Esophagus muscularis mucosa (tissue), 4 donors: Measurements from ENCODE around the gene IFT57. TPM values are rescaled to one million over a fixed set of nuclear protein-coding genes. Genes with fewer than 3 reads are reported as not detected.

Experiments
- DNase-seq: peaks from one replicate; pipeline ENCODE4 v3.0.0-alpha.2; 2017; ENCODE audit errors: extremely low spot score
- H3K27ac ChIP-seq, 4 donors: fragments of 200-600 bp; sonication (generic); replicated peaks in 1 of 4; 1 replicate in 3 of 4; 2 replicates in 1 of 4; pipeline ENCODE4 v1.5.1; 2016 to 2019; ENCODE audit warnings: mild to moderate bottlenecking in 1 of 4
- H3K27me3 ChIP-seq, 4 donors: fragments of 200-600 bp; sonication (generic); one replicate each; pipeline versions ENCODE4 v1.5.1 to v1.6.0; 2016 to 2019
- H3K36me3 ChIP-seq, 4 donors: fragments of 200-600 bp; sonication (generic); one replicate each; pipeline ENCODE4 v1.5.1; 2016 to 2019
- H3K4me1 ChIP-seq, 4 donors: fragments of 200-600 bp; sonication (generic); one replicate each; pipeline ENCODE4 v1.5.1; 2016 to 2019
- H3K4me3 ChIP-seq, 4 donors: fragments of 200-600 bp; sonication (generic); 1 replicate in 2 of 4; 2 replicates in 2 of 4; pipeline ENCODE4 v1.5.1; 2016 to 2019; ENCODE audit warnings: mild to moderate bottlenecking in 4 of 4, moderate library complexity in 1 of 4
- H3K9me3 ChIP-seq, 4 donors: fragments of 200-600 bp; sonication (generic); 1 replicate in 3 of 4; 2 replicates in 1 of 4; pipeline ENCODE4 v1.5.1; 2016 to 2019
- EP300 ChIP-seq: sonication (generic); formaldehyde crosslinking; IDR thresholded peaks from one replicate; pipeline ENCODE4 v1.6.1; 2017; ENCODE audit warnings: antibody characterized with exemption
- POLR2A ChIP-seq: fragments of 450-650 bp; IDR thresholded peaks from one replicate; pipeline ENCODE4 v1.6.1; 2017; ENCODE audit warnings: antibody characterized with exemption, moderate library complexity, mild to moderate bottlenecking, low read depth
- POLR2AphosphoS5 ChIP-seq, 2 donors: sonication (generic); formaldehyde crosslinking; IDR thresholded peaks; one replicate each; pipeline ENCODE4 v1.6.1; 2017; ENCODE audit warnings: antibody characterized with exemption in 2 of 2
- WGBS: methylation state at CpG from one replicate; pipeline ENCODE4 v1.1.5; 2018; 5-methylcytosine and 5-hydroxymethylcytosine counted together
- intact Hi-C: fragments of 100-400 bp; cut with DNase I; formaldehyde crosslinking; loops from one replicate; pipeline ENCODE4 v1.15.1; 2023
- total RNA-seq, 4 donors: library from RNA; depleted of rRNA; stranded (reverse); fragments of >200 nt; gene quantifications; one replicate each; pipeline versions ENCODE4 v1.1.0 to v1.2.1, GENCODE V29; 2016
- TF ChIP-seq, protein P1 (sequence below), 3 experiments: fragments of 200-600 bp in 2 of 3; fragments of 450-650 bp in 1 of 3; sonication (generic) in 2 of 3; IDR thresholded peaks; one replicate each; pipeline ENCODE4 v1.5.1; 2017 to 2019; ENCODE audit warnings: antibody characterized with exemption in 3 of 3, mild to moderate bottlenecking in 2 of 3, moderate library complexity in 1 of 3

Gene IFT57
- total RNA-seq, 4 donors from 2014 or later: 52.3 to 82.4 (median 61.4) TPM

DNA sequence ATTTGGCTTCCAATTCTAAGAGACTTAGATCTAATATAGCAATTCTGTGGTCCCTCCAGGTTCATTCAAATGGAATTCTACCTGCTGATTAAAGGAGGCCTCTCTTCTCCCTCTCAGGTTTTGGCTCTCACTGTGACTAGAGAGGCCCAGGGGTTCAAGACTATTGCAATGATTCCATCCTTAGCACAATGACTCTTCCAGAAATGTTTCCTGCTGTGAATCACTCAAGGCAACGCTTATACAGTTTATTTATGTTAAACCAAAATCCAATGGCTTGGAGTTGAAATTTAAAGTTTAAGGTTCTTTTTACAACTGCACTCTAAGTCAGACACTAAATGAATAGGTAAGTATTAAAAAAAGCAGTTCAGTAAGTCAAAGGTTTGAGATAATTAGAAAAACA lies 39.9 kb downstream of the IFT57 start:
- 29% methylated on average over 1 of the region's 1 CpG for WGBS
- Histone ChIP-seq H3K27ac (no peak overlapping the region), H3K27me3 (no peaks in the 10 kb centered on the region), H3K4me1 (peaks cover 3 to 30% (median 14%) of the 10 kb centered on the region in 4 donors), H3K9me3 (peaks cover 0 to 7% (median 3%) of the 10 kb centered on the region in 4 donors), H3K36me3 (peaks cover 0 to 16% (median 2%) of the 10 kb centered on the region in 4 donors), H3K4me3 (no peak overlapping the region)
- no peak for DNase-seq
- intact Hi-C loops: no loop called here
- TF ChIP-seq POLR2A (no peak), EP300 (no peak), POLR2AphosphoS5 (IDR thresholded peaks at IDR 0.05) (no peak)
- TF ChIP-seq, protein P1, sequence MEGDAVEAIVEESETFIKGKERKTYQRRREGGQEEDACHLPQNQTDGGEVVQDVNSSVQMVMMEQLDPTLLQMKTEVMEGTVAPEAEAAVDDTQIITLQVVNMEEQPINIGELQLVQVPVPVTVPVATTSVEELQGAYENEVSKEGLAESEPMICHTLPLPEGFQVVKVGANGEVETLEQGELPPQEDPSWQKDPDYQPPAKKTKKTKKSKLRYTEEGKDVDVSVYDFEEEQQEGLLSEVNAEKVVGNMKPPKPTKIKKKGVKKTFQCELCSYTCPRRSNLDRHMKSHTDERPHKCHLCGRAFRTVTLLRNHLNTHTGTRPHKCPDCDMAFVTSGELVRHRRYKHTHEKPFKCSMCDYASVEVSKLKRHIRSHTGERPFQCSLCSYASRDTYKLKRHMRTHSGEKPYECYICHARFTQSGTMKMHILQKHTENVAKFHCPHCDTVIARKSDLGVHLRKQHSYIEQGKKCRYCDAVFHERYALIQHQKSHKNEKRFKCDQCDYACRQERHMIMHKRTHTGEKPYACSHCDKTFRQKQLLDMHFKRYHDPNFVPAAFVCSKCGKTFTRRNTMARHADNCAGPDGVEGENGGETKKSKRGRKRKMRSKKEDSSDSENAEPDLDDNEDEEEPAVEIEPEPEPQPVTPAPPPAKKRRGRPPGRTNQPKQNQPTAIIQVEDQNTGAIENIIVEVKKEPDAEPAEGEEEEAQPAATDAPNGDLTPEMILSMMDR (IDR thresholded peaks at IDR 0.05): no peak

DNA sequence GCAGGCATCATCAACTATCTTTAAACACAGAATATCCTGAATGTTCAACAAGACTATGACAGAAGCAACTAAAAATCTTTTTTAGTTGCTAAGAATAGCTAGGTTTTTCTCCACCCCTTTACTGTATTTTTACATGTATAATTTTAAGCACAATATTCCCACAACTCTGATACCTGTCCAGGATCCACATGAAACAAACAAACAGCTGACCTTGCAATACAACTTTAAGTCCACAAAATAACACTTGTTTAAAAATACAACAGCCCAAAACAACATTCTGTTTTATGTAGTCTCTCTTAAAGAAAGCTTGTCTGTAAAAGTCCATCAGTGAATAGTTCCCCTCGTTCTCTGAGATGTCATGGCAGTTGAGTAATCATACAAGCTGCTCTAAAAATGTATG lies 41.1 kb downstream of the IFT57 start:
- no peaks in the 10 kb centered on the region for H3K27me3 ChIP-seq
- H3K4me3 ChIP-seq: no peak overlapping the region
- peaks cover 0 to 7% (median 3%) of the 10 kb centered on the region in 4 donors for H3K9me3 ChIP-seq
- no peak overlapping the region for H3K27ac ChIP-seq
- H3K36me3 ChIP-seq: peaks cover 0 to 6% (median 2%) of the 10 kb centered on the region in 4 donors
- TF ChIP-seq EP300 (no peak), POLR2AphosphoS5 (IDR thresholded peaks at IDR 0.05) (no peak), POLR2A (no peak)
- TF ChIP-seq, protein P1 (IDR thresholded peaks at IDR 0.05): no peak
- no peak for DNase-seq
- 15% methylated on average over 1 of the region's 1 CpG for WGBS
- intact Hi-C loops: no loop called here
- peaks cover 3 to 30% (median 14%) of the 10 kb centered on the region in 4 donors for H3K4me1 ChIP-seq

DNA sequence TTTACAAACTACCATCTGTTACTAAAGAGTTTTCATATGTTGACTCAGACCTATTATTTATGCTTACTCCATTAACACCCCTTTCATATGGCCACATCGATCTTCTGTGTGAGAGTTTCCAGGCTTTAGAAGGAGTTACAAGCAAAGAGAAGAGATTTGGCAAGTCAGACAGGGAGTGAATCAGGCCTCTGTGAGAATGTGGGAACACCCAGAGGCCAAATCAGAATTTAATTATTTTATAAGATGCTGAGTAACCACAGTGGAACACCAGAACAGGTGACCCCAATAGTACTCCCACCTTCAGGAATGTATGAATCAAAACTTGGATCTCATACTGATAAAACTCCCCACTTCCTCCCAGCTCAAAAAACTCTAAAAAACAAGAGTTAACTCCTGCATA lies 42.0 kb downstream of the IFT57 start:
- H3K4me1 ChIP-seq: peaks cover 3 to 30% (median 14%) of the 10 kb centered on the region in 4 donors
- H3K36me3 ChIP-seq: peaks cover 0 to 5% (median 2%) of the 10 kb centered on the region in 4 donors
- intact Hi-C loops: no loop called here
- DNase-seq: no peak
- no peaks in the 10 kb centered on the region for H3K27me3 ChIP-seq
- peaks cover 0 to 4% (median 1%) of the 10 kb centered on the region in 4 donors for H3K9me3 ChIP-seq
- no peak overlapping the region for H3K27ac ChIP-seq
- TF ChIP-seq EP300 (no peak), POLR2AphosphoS5 (IDR thresholded peaks at IDR 0.05) (no peak), POLR2A (no peak)
- TF ChIP-seq, protein P1 (IDR thresholded peaks at IDR 0.05): no peak
- H3K4me3 ChIP-seq: no peak overlapping the region
- 44% methylated on average over 1 of the region's 1 CpG for WGBS

DNA sequence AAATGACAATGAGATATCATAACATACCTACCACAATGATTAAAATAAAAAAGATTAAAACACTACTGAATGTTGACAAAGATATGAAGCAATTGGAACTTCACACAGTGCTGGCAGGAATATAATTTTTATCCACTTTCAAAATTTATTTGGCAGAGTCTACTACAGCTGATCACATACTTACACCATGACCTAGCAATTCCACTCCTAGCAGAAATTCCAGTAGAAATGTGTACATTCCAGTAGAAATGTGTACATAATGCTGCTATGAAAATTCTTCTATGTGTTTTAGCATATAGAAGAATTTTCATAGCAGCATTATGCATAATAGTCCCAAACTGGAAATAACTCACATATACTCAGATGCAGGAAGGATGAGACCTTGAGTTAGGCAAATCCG lies 43.5 kb downstream of the IFT57 start:
- no peak for DNase-seq
- TF ChIP-seq, protein P1 (IDR thresholded peaks at IDR 0.05): no peak
- TF ChIP-seq EP300: no peak
- no peak for TF ChIP-seq POLR2AphosphoS5 (IDR thresholded peaks at IDR 0.05)
- no peak for TF ChIP-seq POLR2A
- Histone ChIP-seq H3K27me3 (no peaks in the 10 kb centered on the region), H3K36me3 (no peaks in the 10 kb centered on the region), H3K4me1 (peaks cover 3 to 30% (median 14%) of the 10 kb centered on the region in 4 donors), H3K4me3 (no peak overlapping the region), H3K9me3 (no peaks in the 10 kb centered on the region), H3K27ac (no peak overlapping the region)
- intact Hi-C loops: no loop called here
- 100% methylated on average over 1 of the region's 1 CpG for WGBS

DNA sequence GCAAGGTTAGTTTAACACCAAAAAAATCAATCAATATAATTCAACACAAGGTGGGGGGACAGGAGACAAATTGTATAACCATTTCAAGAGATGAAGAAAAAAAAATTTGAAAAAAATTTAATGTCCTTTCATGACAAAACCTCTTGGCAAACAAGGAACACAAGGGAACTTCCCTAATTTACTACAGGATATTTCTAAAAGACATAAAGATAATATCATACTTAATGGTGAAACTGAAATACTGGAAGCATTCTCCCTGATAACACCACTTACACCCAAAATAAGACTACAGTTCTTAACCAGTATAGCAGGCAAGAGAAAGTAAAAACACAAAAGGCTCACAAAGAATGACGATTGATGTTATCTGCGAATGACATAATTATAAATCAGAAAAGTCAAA lies 44.7 kb downstream of the IFT57 start:
- H3K27ac ChIP-seq: no peak overlapping the region
- WGBS: 92% methylated on average over 2 of the region's 2 CpGs
- no peaks in the 10 kb centered on the region for H3K36me3 ChIP-seq
- peaks cover 3 to 30% (median 14%) of the 10 kb centered on the region in 4 donors for H3K4me1 ChIP-seq
- no peak overlapping the region for H3K4me3 ChIP-seq
- TF ChIP-seq, protein P1 (IDR thresholded peaks at IDR 0.05): no peak
- TF ChIP-seq POLR2A: no peak
- TF ChIP-seq EP300: no peak
- no peak for TF ChIP-seq POLR2AphosphoS5 (IDR thresholded peaks at IDR 0.05)
- H3K27me3 ChIP-seq: no peaks in the 10 kb centered on the region
- intact Hi-C loops: no loop called here
- no peak for DNase-seq
- no peaks in the 10 kb centered on the region for H3K9me3 ChIP-seq
